Neuron (in vitro differentiated cells): ENCODE data around the gene SPEG.

Experiments
- H2AFZ ChIP-seq: one replicate; pipeline ENCODE4 v1.6.1; 2013; ENCODE audit warnings: low read depth, mild to moderate bottlenecking, inconsistent platforms, low read length, moderate library complexity
- H3K27me3 ChIP-seq: one replicate; pipeline ENCODE4 v1.6.1; 2013; ENCODE audit warnings: low read length; ENCODE audit not compliant: insufficient read depth
- H3K36me3 ChIP-seq: one replicate; pipeline ENCODE4 v1.6.1; 2013; ENCODE audit warnings: low read length; ENCODE audit not compliant: insufficient read depth
- H3K4me1 ChIP-seq: one replicate; pipeline ENCODE4 v1.6.1; 2013; ENCODE audit warnings: low read length; ENCODE audit not compliant: insufficient read depth
- H3K4me3 ChIP-seq: 2 replicates; pipeline ENCODE4 v1.5.1; 2013; ENCODE audit warnings: mild to moderate bottlenecking, low read length, moderate library complexity
- H3K9me3 ChIP-seq: one replicate; pipeline ENCODE4 v1.6.1; 2013; ENCODE audit warnings: low read length

The SPEG gene

GRCh38 chr2:219536425-219536824 is 101.8 kb downstream of the SPEG start:
- Histone ChIP-seq H3K4me1 (peaks cover 10% of the 10 kb centered on the region), H3K9me3 (no peaks in the 10 kb centered on the region), H3K4me3 (no peak overlapping the region)

GRCh38 chr2:219536967-219537366 is 102.3 kb downstream of the SPEG start:
- Histone ChIP-seq H3K9me3 (no peaks in the 10 kb centered on the region), H3K4me1 (peaks cover 10% of the 10 kb centered on the region), H3K27me3 (peaks cover 17% of the 10 kb centered on the region), H2AFZ (no peak overlapping the region), H3K4me3 (no peak overlapping the region), H3K36me3 (peaks cover 17% of the 10 kb centered on the region)

More at GRCh38 chr2:219536425-219536824, 101.8 kb downstream of the SPEG start:
- Histone ChIP-seq H3K36me3 (peaks cover 16% of the 10 kb centered on the region), H2AFZ (no peak overlapping the region), H3K27me3 (peaks cover 22% of the 10 kb centered on the region)

GRCh38 chr2:219537657-219538488 is 103.2 kb downstream of the SPEG start:
- Histone ChIP-seq H3K9me3 (no peaks in the 10 kb centered on the region), H3K27me3 (peaks cover 8% of the 10 kb centered on the region), H3K4me3 (no peak overlapping the region), H3K4me1 (peaks cover 15% of the 10 kb centered on the region), H2AFZ (no peak overlapping the region), H3K36me3 (peaks cover 17% of the 10 kb centered on the region)

- no peak overlapping the region for H3K4me3 ChIP-seq
- peaks cover 5% of the 10 kb centered on the region for H3K27me3 ChIP-seq
These were observed 103.9 kb downstream of the SPEG start for GRCh38 chr2:219538504-219538951.

GRCh38 chr2:219538956-219539788 is 104.5 kb downstream of the SPEG start:
- Histone ChIP-seq H3K27me3 (peaks cover 4% of the 10 kb centered on the region), H3K4me1 (peaks cover 16% of the 10 kb centered on the region), H3K9me3 (no peaks in the 10 kb centered on the region), H3K36me3 (peaks cover 17% of the 10 kb centered on the region), H2AFZ (no peak overlapping the region), H3K4me3 (no peak overlapping the region)

More at GRCh38 chr2:219538504-219538951, 103.9 kb downstream of the SPEG start:
- H3K9me3 ChIP-seq = no peaks in the 10 kb centered on the region
- peaks cover 16% of the 10 kb centered on the region for H3K4me1 ChIP-seq
- H2AFZ ChIP-seq = no peak overlapping the region
- peaks cover 17% of the 10 kb centered on the region for H3K36me3 ChIP-seq

- Histone ChIP-seq H3K4me3 (no peak overlapping the region), H3K27me3 (no peaks in the 10 kb centered on the region), H3K4me1 (peaks cover 24% of the 10 kb centered on the region)
These were observed 105.5 kb downstream of the SPEG start for GRCh38 chr2:219539926-219540678.

GRCh38 chr2:219540784-219541504 is 106.3 kb downstream of the SPEG start:
- Histone ChIP-seq H3K4me3 (no peak overlapping the region), H2AFZ (no peak overlapping the region), H3K36me3 (peaks cover 20% of the 10 kb centered on the region), H3K27me3 (no peaks in the 10 kb centered on the region), H3K4me1 (peaks cover 27% of the 10 kb centered on the region), H3K9me3 (no peaks in the 10 kb centered on the region)

More at GRCh38 chr2:219539926-219540678, 105.5 kb downstream of the SPEG start:
- Histone ChIP-seq H2AFZ (no peak overlapping the region), H3K9me3 (no peaks in the 10 kb centered on the region), H3K36me3 (peaks cover 17% of the 10 kb centered on the region)

- Histone ChIP-seq H3K27me3 (no peaks in the 10 kb centered on the region), H3K36me3 (peaks cover 24% of the 10 kb centered on the region), H3K9me3 (no peaks in the 10 kb centered on the region), H3K4me3 (no peak overlapping the region), H2AFZ (no peak overlapping the region), H3K4me1 (peaks cover 27% of the 10 kb centered on the region)
These were observed 107.1 kb downstream of the SPEG start for GRCh38 chr2:219541611-219542180.

- H3K4me3 ChIP-seq = peak overlapping the region; percentile 68
- no peaks in the 10 kb centered on the region for H3K27me3 ChIP-seq
- H3K36me3 ChIP-seq = peaks cover 32% of the 10 kb centered on the region
- peaks cover 24% of the 10 kb centered on the region for H3K4me1 ChIP-seq
- H2AFZ ChIP-seq = peak overlapping the region; percentile 87
- H3K9me3 ChIP-seq = no peaks in the 10 kb centered on the region
These were observed 108.4 kb downstream of the SPEG start for GRCh38 chr2:219542931-219543595.

GRCh38 chr2:219543596-219544358 is 109.1 kb downstream of the SPEG start, which contains the start of the genes CHPF and TMEM198:
TSS of gene CHPF (minus strand) at chr2:219543809. CDS start at chr2:219543538, 271 bp downstream.
TSS of gene TMEM198 (plus strand) at chr2:219544028. CDS start at chr2:219544728, 700 bp downstream.
- Histone ChIP-seq H2AFZ (peak within 1 kb of the TSS; percentile 87), H3K36me3 (peaks cover 38% of the 10 kb centered on the region), H3K9me3 (no peaks in the 10 kb centered on the region), H3K4me3 (peak within 1 kb of the TSS; percentile 68), H3K27me3 (no peaks in the 10 kb centered on the region), H3K4me1 (peaks cover 19% of the 10 kb centered on the region)

- Histone ChIP-seq H3K4me3 (peak overlapping the region; percentile 68), H3K4me1 (peaks cover 17% of the 10 kb centered on the region), H3K9me3 (no peaks in the 10 kb centered on the region), H3K27me3 (no peaks in the 10 kb centered on the region), H2AFZ (peak overlapping the region; percentile 39), H3K36me3 (peaks cover 41% of the 10 kb centered on the region)
These were observed 109.9 kb downstream of the SPEG start for GRCh38 chr2:219544567-219544966.
